ENCODE data around the gene TMCC3.
"Not testable (repeated sequence)": the region's sequence is repeated elsewhere in the genome, so short reads cannot be mapped to it uniquely, and the experiment has no call there.

Gene TMCC3

DNA sequence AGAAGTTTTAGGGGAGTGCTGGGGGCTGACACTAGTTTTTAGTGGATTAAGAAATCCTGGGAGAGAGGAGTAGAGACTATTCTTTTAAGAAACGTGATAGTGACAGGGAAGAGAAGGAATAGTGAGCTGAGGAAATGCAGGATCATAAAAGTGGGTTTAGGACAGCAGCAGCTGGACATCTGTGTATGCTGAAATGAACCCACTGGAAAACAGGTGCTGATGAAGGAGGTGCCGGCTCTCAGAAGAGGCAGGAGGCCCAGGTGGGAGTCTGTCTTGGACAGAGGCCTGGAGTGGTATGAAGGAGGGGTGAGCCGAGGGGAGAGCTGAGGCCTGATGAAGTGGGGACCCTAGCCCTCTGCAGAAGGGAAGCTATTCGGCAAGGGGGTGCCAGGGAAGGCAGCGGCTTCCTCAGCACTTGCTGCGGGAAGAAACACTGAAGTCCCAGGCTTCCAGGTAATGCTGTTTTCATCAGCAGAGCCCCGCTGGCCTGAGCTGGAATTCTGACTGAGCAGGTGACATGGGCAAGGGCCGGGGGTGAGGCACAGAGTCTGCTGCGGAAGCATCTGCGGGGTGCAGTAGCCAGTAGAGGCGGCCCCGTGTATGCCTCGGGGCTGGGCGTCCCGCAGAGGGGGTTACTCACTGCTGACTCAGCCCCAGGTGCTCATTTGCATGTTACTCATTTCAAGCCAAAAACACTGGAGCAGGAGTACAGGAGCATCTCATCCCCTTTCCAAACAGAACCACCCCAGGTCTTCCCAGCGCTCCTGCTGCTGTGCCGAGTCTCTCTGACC lies 89.7 kb downstream of the TMCC3 start:
- DNase-seq, result no peak

DNA sequence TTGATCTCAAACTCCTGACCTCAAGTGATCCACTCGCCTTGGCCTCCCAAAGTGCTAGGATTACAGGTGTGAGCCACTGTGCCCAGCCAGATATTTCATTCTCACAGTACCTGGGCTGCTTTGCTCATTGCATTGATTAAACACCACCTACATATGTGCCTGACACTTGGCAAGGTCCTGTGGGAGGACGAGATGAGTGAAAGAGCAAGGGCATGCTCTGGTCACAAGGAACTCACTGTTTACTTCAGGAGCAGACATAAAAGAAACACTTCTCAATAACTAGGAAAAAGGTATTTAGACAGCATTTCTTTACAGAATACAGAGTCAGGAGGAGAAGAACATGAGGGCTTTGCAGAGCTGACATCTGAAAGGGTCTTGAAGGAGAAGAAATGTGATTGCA lies 91.7 kb downstream of the TMCC3 start:
- DNase-seq, result no peak

DNA sequence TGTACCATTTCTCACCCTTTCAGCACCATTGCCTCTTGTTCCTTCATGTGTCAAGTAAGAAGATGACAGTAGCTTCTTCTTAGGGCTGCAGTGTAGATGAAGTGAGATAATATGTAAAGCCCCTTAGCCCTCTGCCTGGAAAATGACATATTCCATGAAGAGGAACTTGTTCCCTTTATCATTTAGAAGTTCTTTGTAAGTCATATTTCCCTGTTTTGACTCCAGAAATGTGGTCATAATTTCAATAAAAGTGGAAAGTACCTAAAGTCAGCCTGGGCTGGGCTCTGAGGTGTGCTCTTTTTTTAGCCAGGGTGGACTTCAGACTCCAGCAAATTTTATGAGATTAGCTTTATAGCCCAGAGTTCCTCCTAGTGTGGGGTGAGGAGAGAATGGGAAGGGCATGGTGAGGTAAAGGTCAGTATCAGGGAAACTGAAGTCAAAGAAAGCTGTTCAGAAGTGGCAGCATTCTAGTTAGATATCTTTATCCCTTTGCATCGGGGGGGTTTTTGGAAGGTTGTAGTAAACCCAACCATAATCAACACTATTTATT lies 92.5 kb downstream of the TMCC3 start:
- DNase-seq, result no peak

DNA sequence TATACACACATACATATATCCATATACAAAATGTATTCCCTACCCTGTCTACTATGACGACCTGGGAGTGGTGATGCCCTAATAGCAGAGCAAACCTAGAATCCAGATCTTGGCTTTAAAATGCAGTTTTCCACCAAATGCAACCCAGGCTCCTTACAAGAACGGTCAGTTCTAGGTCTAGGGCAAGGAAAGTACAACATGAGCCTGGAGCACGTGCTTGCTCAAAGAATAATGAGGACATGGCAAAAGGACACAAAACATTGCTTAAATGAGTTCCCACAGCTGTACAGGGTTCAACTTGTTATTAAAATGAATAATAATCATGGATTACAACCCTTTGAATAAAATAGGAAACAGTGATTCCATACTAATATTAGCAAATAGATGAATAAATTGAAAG lies 94.7 kb downstream of the TMCC3 start:
- DNase-seq, result no peak

DNA sequence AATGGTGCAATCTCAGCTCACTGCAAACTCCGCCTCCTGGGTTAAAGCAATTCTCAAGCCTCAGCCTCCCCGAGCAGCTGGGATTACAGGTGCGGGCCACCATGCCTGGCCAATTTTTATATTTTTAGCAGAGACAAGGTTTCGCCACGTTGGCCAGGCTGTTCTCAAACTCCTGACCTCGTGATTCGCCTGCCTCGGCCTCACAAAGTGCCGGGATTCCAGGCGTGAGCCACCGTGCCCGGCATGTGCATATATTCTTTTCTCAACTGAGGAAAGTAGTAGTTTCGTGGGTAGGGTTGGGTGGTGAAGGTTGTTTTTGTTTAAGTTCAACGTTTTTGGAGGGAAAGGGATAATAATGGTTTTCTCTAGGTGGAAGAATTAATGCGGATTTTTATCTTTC lies 96.5 kb downstream of the TMCC3 start:
- DNase-seq, result no peak

DNA sequence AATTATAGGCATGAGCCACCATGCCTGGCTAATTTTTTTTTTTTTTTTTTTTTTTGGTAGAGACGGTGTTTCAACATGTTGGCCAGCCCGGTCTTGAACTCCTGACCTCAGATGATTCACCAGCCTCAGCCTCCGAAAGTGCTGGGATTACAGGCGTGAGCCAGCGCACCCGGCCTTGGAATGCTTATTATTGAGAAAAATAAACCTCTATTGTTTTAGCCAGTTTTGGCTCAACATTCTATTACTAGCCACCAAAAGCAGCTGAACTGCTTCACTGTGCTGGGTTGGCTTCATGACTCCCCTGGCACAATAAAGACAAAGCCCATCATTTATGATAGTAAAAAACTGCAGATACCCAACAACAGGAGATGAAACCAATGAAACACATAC lies 97.2 kb downstream of the TMCC3 start:
- no peak for DNase-seq

DNA sequence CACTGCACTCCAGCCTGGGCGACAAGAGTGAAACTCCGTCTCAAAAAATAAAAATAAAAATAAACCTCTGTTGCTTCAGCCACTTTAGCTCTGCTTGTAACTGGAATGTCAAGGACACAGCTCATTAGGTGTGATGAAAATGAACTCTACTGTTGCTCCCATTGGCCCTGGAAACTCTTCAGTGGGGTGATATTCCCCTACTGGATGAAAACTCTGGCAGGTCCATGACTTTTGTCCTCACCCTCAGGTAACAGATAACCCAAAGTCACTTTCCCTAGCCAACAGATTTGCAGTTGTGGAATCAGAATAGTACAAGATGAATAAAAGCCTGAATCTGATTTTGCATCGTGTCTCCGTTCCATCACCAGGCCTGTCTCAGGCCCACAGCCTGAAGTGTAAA lies 98.5 kb downstream of the TMCC3 start:
- no peak for DNase-seq

DNA sequence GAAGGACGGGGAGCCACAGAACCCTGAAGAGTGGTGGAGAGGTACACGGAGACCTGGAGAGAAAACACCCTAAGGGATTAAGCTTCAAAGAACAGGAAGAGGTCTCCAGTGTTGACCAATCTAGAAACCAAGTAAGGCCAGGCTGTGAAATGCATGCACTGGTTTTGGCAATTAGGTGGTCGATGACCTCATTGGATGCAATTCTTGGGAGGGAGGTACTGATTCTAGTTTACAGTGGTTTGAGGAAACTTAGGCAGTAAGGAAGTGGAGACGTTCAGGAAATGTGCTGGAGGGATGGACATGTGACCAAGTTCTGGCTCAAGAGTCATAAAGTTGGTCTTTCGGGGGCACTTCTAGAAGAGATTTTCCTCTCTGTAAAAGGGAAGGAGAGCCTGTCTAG lies 99.4 kb downstream of the TMCC3 start:
- no peak for DNase-seq

DNA sequence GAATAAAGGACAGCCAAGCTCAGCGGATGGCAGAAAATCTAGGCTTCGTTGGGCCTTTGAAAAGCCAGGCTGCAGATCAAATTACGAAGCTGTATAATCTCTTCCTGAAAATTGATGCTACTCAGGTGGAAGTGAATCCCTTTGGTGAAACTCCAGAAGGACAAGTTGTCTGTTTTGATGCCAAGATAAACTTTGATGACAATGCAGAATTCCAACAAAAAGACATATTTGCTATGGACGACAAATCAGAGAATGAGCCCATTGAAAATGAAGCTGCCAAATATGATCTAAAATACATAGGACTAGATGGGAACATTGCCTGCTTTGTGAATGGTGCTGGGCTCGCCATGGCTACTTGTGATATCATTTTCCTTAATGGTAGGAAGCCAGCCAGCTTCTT lies 101.5 kb downstream of the TMCC3 start:
- DNase-seq, result not testable (repeated sequence)

DNA sequence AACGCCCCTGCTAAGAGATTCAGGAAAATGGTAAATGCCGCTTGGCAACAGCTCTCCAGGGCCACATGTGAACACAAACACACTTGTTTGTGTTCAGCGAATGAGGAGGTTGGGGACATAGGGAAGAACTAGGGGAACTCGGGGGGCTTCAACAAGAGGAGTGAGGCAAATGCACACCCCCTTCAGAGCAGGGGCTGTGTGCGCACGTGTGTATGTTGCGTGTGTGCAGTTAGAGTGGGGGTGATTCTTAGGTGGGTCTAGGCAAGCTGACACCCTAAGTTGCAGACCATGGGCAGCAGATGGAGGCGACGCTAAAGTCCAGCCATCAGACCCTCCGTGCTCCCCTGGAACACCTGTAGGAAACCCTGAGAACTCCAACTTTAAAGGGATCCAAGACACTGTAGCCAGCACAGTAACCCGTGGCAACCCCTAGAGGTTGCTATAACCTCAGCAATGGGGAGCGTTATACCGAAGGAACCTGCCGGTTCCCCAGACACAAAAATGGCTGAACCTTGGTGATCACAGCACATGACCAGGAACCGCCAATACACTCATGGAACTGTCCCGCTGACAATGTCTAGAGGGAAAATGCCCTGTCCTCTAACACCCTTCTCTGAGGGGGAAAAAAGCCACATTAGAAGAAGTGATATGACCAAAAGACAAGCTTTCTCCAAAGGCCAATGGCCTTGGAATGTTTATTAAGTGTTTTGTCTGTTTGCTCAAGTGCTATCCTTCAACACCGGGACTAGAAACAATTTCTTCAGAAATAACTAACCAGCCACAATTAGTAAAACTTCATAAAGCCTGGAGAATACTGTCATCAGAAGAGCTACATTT lies 104.2 kb downstream of the TMCC3 start:
- no peak for DNase-seq

DNA sequence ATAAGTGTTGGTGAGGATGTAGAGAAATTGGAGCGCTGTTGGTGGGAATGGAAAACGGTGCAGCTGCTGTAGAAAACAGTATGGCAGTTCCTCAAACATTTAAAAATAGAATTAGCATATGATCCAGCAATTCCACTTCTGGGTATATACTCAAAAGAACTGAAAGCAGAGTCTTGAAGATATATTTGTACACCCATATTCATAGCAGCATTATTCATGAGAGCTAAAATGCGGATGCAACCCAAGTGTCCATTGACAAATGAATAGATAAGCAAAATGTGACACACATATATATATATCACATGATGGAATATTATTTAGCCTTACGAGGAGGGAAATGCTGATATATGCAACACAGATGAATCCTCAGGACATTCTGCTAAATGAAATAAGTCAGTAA lies 106.0 kb downstream of the TMCC3 start:
- no peak for DNase-seq

DNA sequence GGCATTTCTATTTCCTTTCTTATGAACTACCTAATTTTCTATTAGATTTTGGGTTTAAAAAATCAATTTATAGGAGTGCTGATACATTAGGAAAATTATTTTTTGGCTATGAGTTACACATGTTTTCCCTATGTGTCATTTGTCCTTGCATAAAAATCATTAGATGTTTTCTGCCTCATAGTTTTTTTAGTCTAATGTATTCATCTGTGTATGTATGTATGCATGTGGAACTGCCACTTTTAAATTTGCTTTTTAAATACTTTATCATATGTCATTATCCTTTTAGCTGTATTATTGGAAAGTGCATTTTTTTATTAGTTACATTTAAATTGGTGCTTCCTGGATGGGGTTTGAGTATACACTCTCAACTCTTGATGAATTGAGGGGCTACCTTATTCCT lies 112.0 kb downstream of the TMCC3 start:
- DNase-seq, result no peak

DNA sequence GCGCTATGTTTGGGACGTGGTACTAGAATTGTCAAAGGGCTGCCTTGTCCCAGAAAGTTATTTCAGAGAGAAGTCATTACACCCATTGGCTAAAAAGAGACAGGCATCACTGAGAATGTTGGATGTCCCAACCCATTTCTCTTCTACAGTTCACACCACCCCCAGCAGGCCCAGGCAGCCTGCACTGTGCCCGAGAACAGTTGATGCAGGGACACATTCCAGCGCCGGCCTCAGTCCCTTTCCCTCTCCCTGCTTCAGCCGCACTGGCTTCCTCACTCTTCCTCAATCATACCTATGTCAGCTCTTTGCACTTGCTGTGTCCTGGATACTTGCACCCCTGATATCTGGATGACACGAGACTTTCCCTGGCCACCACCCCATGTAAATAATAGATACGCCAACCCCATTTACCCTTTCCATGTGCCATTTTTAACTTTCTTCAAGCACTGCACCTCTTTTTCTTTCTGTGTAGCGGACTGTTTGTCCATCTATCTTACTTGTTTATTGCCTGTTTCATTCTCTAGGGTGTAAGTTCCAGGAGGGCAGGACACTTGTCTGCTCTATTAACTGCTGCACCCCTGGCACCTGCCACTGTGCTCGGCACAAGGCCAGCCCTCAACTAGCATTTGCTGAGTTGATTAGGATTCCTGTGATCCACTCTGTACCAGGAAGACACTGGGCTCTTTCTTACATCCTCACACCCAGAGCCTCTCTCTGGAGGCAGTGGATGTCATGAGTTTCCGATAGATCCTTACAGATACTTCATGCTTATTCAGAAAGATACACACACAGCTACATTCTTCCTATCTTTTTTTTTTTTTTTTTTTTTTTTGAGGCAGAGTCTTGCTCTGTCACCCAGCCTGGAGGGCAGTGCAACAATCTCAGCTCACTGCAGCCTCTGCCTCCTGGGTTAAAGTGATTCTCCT lies 114.1 kb downstream of the TMCC3 start:
- DNase-seq, result no peak

DNA sequence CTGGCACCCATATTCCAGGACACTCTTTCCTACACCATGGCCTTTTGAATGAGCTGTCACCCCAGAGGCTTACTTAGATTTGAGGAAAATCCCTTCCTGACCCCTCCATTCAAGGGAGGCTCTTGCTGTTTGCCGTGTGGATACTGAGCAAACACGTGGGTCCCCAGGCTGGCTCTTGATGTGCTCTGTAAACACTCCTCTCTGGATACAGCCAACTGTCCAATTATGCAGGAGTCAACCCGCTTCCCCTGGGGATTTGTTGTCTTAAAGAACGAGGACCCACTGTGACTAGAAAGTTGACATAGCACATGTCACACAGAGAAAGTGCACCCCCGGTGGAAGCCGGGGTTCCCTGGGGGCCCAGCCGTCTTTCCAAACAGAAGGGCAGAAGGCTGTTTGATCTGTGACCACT lies 114.8 kb downstream of the TMCC3 start:
- no peak for DNase-seq

DNA sequence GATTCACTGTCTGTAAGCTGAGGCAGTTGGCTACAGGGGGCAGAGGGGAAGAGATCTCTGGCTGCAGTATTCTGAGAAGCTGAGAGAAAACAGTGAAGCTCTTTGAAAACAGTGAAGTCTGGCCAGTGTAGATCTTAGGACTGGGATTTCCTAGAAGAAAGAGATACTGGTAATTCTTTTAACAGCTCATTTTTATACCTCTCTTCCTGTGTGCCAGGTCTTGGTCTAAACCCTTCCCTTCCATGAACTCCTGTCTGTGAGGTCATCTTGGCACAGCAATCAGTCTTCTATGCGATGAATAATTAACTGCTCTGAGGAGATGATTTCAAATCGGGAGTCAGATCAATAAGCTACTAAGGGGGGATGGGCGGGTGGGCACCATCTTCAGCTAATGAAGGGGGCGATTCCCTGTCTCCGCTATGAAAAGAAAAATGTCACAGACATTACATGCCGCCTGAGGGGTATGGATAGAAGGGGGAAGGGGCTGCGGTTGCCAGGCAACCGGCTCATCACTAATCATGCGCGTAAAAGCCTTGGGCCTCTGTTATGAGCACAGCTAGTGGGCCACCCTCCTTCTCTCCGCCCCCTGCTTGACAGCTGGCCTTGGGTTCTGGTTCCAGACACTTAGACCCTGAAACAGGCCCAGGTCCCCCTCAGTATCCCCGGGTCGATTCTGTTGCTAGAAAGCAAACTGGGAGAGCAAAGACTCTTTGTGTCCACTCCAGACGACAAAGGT lies 115.4 kb downstream of the TMCC3 start:
- no peak for DNase-seq

DNA sequence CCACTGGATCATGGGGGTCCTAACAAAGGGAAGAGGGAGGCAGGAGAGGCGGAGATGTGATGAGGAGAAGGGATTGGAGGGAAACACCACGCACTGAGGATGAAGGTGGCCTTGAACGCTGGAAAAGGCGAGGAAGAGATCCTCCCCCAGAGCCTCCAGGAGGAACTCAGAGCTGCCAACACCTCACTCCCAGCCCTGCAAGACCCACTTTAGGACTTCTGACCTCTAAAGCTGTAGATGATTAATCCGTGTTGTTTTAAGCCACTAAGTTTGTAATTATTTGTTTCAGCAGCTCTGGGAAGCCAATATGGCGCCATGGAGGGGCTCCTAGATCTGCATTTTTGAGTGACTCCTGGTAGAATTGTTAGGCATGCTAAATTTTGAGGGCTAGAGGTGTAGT lies 116.1 kb downstream of the TMCC3 start:
- DNase-seq, result no peak

DNA sequence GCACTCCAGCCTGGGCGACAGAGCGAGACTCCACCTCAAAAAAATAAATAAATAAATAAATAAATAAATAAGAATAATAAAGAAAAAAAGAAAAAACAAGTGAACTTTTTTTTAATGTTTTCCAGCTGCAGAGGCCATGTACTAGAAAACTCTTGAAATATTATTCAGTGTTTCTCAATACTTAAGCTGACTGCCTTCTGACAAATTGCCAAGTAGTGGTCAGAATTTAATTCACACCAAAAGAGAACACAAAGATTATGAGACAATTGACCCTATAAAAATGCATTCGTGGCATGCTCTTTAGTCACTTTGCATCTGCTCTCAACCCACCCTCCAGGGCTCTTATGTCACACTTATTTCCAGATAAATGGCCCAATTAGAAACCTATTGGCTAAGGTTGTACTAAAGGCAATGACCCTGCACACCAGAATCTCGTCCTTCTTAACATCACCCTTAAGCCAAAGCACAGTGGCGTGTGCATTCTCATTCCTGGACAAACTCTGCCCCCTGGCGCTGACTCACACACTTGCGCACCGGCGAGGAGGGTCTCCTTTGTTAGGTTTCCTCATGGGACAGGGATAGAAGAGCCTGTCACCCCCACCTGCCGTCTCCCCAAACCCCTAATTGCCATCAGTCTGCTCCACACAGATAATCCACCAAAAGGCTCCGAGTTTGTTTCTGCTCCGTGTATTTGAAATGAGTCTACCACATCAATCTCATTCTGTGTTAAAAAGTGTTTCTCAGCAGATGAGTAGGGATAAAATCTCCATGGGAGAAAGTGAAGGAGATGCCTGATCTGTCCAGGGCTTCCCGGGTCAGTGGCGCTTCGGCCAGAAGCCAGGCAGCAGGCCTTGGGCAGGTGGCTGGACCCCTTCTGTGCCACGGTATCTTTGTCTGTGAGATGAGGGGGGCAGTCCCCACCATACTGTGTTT lies 117.6 kb downstream of the TMCC3 start:
- peak; percentile 52 for DNase-seq

DNA sequence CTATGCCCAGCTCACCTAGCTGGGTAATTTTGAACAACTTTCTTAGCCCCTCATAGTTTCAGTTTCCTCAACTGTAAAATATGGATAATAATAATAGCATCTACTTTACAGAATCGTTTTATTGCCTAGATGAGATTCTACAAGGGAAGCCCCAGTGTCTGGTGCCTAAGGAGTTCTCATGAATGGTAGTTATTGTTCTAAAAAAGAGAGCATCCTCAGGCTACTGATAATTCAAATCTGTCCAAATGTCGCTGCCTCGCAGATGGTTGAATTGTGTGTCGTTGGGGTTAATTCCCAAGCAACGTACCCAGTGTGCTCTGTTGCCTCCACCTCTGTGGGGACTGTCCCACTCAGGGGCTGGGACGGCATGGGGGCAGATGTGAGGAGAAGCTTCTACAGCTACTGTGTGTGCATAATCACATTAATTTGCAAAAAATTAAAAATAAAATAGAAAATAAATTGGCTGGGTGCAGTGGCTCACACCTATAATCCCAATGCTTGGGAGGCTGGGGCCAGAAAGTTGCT lies 119.1 kb downstream of the TMCC3 start:
- DNase-seq, result no peak

DNA sequence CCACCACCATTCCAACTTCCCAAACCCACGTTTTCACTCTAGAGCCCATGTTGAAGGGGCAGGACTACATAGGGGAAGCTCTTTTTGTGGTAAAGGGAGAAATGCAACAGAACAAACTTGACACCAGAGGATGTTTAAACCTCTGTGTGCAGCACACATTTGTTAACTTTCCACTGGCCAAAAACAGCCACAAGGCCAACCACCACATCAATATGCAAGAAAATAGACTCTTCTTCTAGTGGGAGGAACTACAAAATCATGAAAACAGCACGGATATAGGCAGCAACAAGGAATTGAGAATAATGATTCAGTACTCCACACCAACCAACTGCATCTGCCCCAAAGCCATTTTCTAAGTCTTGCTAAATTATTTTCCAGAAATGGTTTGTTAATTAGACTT lies 124.4 kb downstream of the TMCC3 start:
- DNase-seq, result no peak

All from activated CD4-positive, alpha-beta T cell treated with anti-CD3 and anti-CD28 coated beads for 1 hour (primary cell).